Ovary (tissue), 3 donors: Measurements from ENCODE around the gene PCBP4.

Experiments
- CTCF ChIP-seq, 3 donors: fragments of 450-650 bp in 2 of 3; fragments of 200-600 bp in 1 of 3; IDR thresholded peaks; one replicate each; pipeline versions ENCODE4 v1.5.1 to v1.8.0; 2016 to 2022; ENCODE audit warnings: antibody characterized with exemption in 3 of 3, mild to moderate bottlenecking in 1 of 3
- EP300 ChIP-seq: sonication (generic); formaldehyde crosslinking; IDR thresholded peaks from one replicate; pipeline ENCODE4 v1.6.1; 2017; ENCODE audit warnings: antibody characterized with exemption
- POLR2A ChIP-seq: fragments of 450-650 bp; IDR thresholded peaks from one replicate; pipeline ENCODE4 v1.6.1; 2017; ENCODE audit warnings: antibody characterized with exemption, mild to moderate bottlenecking, moderate library complexity
- donor health status: DM: no; HTN: no; CAD: no.

GRCh38 chr3:51959651-51960050 lies 7.6 kb downstream of the PCBP4 start:
- no peak for TF ChIP-seq CTCF (IDR thresholded peaks at IDR 0.05)
- TF ChIP-seq EP300, result no peak
- TF ChIP-seq POLR2A, result no peak
